Measurements from ENCODE around the gene NCR2. TPM values are rescaled to one million over a fixed set of nuclear protein-coding genes. Genes with fewer than 3 reads are reported as not detected.

The NCR2 gene
- total and polyA plus RNA-seq, 2 experiments from 2014 or later, result not detected

DNA sequence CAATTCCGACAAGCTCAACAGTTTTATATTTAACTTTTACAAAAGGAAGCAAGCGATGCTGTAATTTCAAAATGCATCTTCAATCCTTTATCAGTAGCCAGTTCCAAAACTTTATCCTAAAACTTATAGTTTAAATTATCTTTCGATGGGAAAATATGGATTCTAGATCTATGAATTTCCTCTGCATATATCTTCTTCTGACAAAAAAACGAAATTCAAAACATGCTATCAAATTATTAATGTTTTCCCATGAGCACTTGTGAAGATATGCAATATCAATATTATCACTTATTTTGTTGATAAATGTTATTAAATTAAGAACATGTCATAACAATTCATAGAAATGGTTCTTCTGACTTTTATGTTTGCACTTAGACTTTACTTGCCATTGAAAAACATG is 2.3 kb downstream of the NCR2 start:
- no peak overlapping the region for H3K27ac ChIP-seq
- H3K27me3 ChIP-seq, result peaks cover 15% of the 10 kb centered on the region
- no peaks in the 10 kb centered on the region for H4K20me1 ChIP-seq (ENCODE audit: insufficient read depth, poor library complexity, severe bottlenecking)
- no peaks in the 10 kb centered on the region for H3K36me3 ChIP-seq (replicated peaks; ENCODE audit: insufficient read depth, low read depth)
- no peak overlapping the region for H3K4me2 ChIP-seq
- no peak overlapping the region for H2AFZ ChIP-seq
- WGBS (ENCODE audit: low lambda C conversion rate, missing lambda C conversion rate), result 78% methylated on average over 4 of the region's 4 CpGs
- H3K79me2 ChIP-seq, result no peaks in the 10 kb centered on the region
- no peak overlapping the region for H3K4me3 ChIP-seq
- DNase-seq (ENCODE audit: low spot score), result no peak
- TF ChIP-seq, protein P1, sequence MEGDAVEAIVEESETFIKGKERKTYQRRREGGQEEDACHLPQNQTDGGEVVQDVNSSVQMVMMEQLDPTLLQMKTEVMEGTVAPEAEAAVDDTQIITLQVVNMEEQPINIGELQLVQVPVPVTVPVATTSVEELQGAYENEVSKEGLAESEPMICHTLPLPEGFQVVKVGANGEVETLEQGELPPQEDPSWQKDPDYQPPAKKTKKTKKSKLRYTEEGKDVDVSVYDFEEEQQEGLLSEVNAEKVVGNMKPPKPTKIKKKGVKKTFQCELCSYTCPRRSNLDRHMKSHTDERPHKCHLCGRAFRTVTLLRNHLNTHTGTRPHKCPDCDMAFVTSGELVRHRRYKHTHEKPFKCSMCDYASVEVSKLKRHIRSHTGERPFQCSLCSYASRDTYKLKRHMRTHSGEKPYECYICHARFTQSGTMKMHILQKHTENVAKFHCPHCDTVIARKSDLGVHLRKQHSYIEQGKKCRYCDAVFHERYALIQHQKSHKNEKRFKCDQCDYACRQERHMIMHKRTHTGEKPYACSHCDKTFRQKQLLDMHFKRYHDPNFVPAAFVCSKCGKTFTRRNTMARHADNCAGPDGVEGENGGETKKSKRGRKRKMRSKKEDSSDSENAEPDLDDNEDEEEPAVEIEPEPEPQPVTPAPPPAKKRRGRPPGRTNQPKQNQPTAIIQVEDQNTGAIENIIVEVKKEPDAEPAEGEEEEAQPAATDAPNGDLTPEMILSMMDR (IDR thresholded peaks at IDR 0.05; ENCODE audit: poor library complexity), result no peak
- no peak for TF ChIP-seq EZH2phosphoT487 (IDR thresholded peaks at IDR 0.05; ENCODE audit: low read depth, severe bottlenecking, unreplicated experiment)
- TF ChIP-seq EZH2 (IDR thresholded peaks at IDR 0.05; ENCODE audit: borderline replicate concordance), result no peak
- no peaks in the 10 kb centered on the region for H3K9me3 ChIP-seq (ENCODE audit: low read depth)
- H3K4me1 ChIP-seq (ENCODE audit: insufficient read depth), result no peaks in the 10 kb centered on the region
- no peaks in the 10 kb centered on the region for H3K9me2 ChIP-seq (replicated peaks; ENCODE audit: insufficient read depth)

DNA sequence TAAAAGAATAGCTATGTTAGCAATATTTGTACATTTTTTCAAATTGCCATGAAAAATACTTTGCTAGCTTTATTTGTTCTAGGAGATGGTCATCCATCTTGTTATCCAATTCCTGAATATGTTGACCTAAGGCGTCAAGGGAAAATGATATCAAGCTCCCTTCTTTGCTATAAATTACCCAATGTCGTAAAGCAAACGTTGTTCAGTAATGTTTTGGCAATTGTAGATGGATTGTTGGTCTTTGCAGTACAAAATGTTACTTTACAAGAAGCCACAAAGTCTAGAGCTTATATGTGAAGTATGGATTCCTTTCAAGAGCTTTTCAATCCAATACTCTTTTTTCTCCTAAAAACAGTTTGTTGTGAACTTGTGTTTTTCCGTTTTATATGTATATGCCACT is 3.3 kb downstream of the NCR2 start:
- Histone ChIP-seq H3K9me2 (replicated peaks; ENCODE audit: insufficient read depth) (no peaks in the 10 kb centered on the region), H3K36me3 (replicated peaks; ENCODE audit: insufficient read depth, low read depth) (no peaks in the 10 kb centered on the region), H3K4me2 (no peak overlapping the region), H3K4me3 (no peak overlapping the region), H3K9me3 (ENCODE audit: low read depth) (no peaks in the 10 kb centered on the region), H3K4me1 (ENCODE audit: insufficient read depth) (no peaks in the 10 kb centered on the region), H3K27me3 (peaks cover 12% of the 10 kb centered on the region), H3K79me2 (no peaks in the 10 kb centered on the region), H4K20me1 (ENCODE audit: insufficient read depth, poor library complexity, severe bottlenecking) (no peaks in the 10 kb centered on the region), H2AFZ (no peak overlapping the region), H3K27ac (no peak overlapping the region)
- 70% methylated on average over 4 of the region's 4 CpGs for WGBS (ENCODE audit: low lambda C conversion rate, missing lambda C conversion rate)
- TF ChIP-seq, protein P1 (IDR thresholded peaks at IDR 0.05; ENCODE audit: poor library complexity), result no peak
- TF ChIP-seq EZH2phosphoT487 (IDR thresholded peaks at IDR 0.05; ENCODE audit: low read depth, severe bottlenecking, unreplicated experiment), result no peak
- no peak for TF ChIP-seq EZH2 (IDR thresholded peaks at IDR 0.05; ENCODE audit: borderline replicate concordance)
- no peak for DNase-seq (ENCODE audit: low spot score)

DNA sequence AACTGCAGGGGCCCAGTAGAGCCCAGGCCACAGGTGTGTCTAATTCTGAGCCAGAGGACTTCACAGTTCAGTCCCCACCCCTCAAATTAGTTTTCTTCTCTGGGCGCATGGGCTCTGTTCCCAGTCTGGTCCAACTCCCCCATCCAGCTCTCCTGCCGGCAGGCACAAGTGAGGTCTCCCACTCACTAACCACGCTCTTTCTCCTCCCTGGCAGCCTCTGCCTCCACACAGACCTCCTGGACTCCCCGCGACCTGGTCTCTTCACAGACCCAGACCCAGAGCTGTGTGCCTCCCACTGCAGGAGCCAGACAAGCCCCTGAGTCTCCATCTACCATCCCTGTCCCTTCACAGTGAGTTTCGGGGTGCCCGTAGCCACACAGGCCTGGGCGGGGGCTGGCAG is 6.2 kb downstream of the NCR2 start:
- Histone ChIP-seq H3K36me3 (replicated peaks; ENCODE audit: insufficient read depth, low read depth) (no peaks in the 10 kb centered on the region), H3K27ac (no peak overlapping the region), H3K79me2 (no peaks in the 10 kb centered on the region), H3K4me2 (no peak overlapping the region), H3K27me3 (peaks cover 23% of the 10 kb centered on the region), H3K4me1 (ENCODE audit: insufficient read depth) (no peaks in the 10 kb centered on the region), H3K9me3 (ENCODE audit: low read depth) (no peaks in the 10 kb centered on the region), H2AFZ (no peak overlapping the region), H3K9me2 (replicated peaks; ENCODE audit: insufficient read depth) (no peaks in the 10 kb centered on the region), H3K4me3 (no peak overlapping the region), H4K20me1 (ENCODE audit: insufficient read depth, poor library complexity, severe bottlenecking) (no peaks in the 10 kb centered on the region)
- TF ChIP-seq EZH2phosphoT487 (IDR thresholded peaks at IDR 0.05; ENCODE audit: low read depth, severe bottlenecking, unreplicated experiment) (no peak), EZH2 (IDR thresholded peaks at IDR 0.05; ENCODE audit: borderline replicate concordance) (no peak)
- TF ChIP-seq, protein P1 (IDR thresholded peaks at IDR 0.05; ENCODE audit: poor library complexity), result no peak
- no peak for DNase-seq (ENCODE audit: low spot score)
- WGBS (ENCODE audit: low lambda C conversion rate, missing lambda C conversion rate), result 92% methylated on average over 8 of the region's 8 CpGs

DNA sequence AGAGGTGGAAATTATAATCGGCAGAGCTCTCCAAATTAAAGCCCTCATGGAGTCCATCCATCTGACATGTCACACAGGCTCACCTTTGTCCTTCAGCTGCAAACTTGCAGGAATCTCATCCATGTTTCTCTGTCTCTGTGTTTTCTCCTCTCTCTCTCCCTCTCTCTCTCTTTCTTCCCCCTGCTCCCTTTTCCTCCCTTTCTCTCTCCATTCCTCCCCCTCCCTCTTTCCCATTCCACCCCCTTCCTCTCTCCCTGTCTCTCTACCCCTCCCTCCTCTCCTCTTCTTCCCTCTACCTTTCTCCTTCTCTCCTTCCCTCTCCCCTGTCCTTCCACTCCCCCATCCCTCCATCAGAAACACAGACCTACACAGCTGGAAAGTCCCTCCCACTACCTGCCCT is 6.8 kb downstream of the NCR2 start:
- TF ChIP-seq EZH2 (IDR thresholded peaks at IDR 0.05; ENCODE audit: borderline replicate concordance), result no peak
- TF ChIP-seq, protein P1 (IDR thresholded peaks at IDR 0.05; ENCODE audit: poor library complexity), result no peak
- TF ChIP-seq EZH2phosphoT487 (IDR thresholded peaks at IDR 0.05; ENCODE audit: low read depth, severe bottlenecking, unreplicated experiment), result no peak
- no peaks in the 10 kb centered on the region for H4K20me1 ChIP-seq (ENCODE audit: insufficient read depth, poor library complexity, severe bottlenecking)
- DNase-seq (ENCODE audit: low spot score), result no peak
- no peak overlapping the region for H3K4me3 ChIP-seq
- peaks cover 23% of the 10 kb centered on the region for H3K27me3 ChIP-seq
- H2AFZ ChIP-seq, result no peak overlapping the region
- H3K4me2 ChIP-seq, result no peak overlapping the region
- H3K9me3 ChIP-seq (ENCODE audit: low read depth), result no peaks in the 10 kb centered on the region
- no peaks in the 10 kb centered on the region for H3K79me2 ChIP-seq
- H3K4me1 ChIP-seq (ENCODE audit: insufficient read depth), result no peaks in the 10 kb centered on the region
- H3K27ac ChIP-seq, result no peak overlapping the region
- no peaks in the 10 kb centered on the region for H3K36me3 ChIP-seq (replicated peaks; ENCODE audit: insufficient read depth, low read depth)
- WGBS (ENCODE audit: low lambda C conversion rate, missing lambda C conversion rate), result 85% methylated on average over 1 of the region's 1 CpG
- no peaks in the 10 kb centered on the region for H3K9me2 ChIP-seq (replicated peaks; ENCODE audit: insufficient read depth)

Data from hepatocyte (in vitro differentiated cells).